ENCODE measurements around the gene RYR1. TPM values are rescaled to one million over a fixed set of nuclear protein-coding genes. Genes with fewer than 3 reads are reported as not detected.

The RYR1 gene
- total RNA-seq, 2 experiments from 2014 or later, result 0.42 to 0.83 TPM

GRCh38 chr19:38389101-38389925 lies 44.2 kb upstream of the RYR1 start:
- no peak for ATAC-seq
- POLR2A ChIA-PET, result interaction anchor here (0.6 kb wide), 2 partner anchors 90 to 166 kb away, joined by 3 read pairs; no protein-coding TSS in a partner anchor
- no peak overlapping the region for H3K4me3 Mint-ChIP-seq
- CTCF ChIA-PET, result interaction anchor here (1.7 to 2.1 kb wide), 2 partner anchors 14 to 15 kb away, joined by 4 to 11 read pairs; partner anchors contain the start of genes FAM98C and PSMD8
- no peaks in the 10 kb centered on the region for H3K9me3 Mint-ChIP-seq (ENCODE audit: insufficient read depth)
- peaks cover 23% of the 10 kb centered on the region for H3K4me1 Mint-ChIP-seq (ENCODE audit: low read depth)
- no peak for DNase-seq
- no peak overlapping the region for H3K27ac Mint-ChIP-seq
- peaks cover 15% of the 10 kb centered on the region for H3K36me3 Mint-ChIP-seq (ENCODE audit: low read depth)
- H3K27me3 Mint-ChIP-seq (ENCODE audit: low read depth), result peaks cover 47% of the 10 kb centered on the region

GRCh38 chr19:38389957-38390924 lies 43.2 kb upstream of the RYR1 start:
- H3K27ac Mint-ChIP-seq, result no peak overlapping the region
- ChIA-PET CTCF (interaction anchor here (1.7 to 2.1 kb wide), 2 partner anchors 13 to 16 kb away, joined by 4 to 11 read pairs; partner anchors contain the start of genes FAM98C and PSMD8), POLR2A (interaction anchor here (0.6 kb wide), 1 partner anchor 165 kb away, joined by 3 read pairs; no protein-coding TSS in a partner anchor)
- peaks cover 28% of the 10 kb centered on the region for H3K4me1 Mint-ChIP-seq (ENCODE audit: low read depth)
- H3K36me3 Mint-ChIP-seq (ENCODE audit: low read depth), result peaks cover 6% of the 10 kb centered on the region
- H3K4me3 Mint-ChIP-seq, result no peak overlapping the region
- no peaks in the 10 kb centered on the region for H3K9me3 Mint-ChIP-seq (ENCODE audit: insufficient read depth)
- peaks cover 51% of the 10 kb centered on the region for H3K27me3 Mint-ChIP-seq (ENCODE audit: low read depth)
- DNase-seq (no peak), ATAC-seq (no peak)

DNA sequence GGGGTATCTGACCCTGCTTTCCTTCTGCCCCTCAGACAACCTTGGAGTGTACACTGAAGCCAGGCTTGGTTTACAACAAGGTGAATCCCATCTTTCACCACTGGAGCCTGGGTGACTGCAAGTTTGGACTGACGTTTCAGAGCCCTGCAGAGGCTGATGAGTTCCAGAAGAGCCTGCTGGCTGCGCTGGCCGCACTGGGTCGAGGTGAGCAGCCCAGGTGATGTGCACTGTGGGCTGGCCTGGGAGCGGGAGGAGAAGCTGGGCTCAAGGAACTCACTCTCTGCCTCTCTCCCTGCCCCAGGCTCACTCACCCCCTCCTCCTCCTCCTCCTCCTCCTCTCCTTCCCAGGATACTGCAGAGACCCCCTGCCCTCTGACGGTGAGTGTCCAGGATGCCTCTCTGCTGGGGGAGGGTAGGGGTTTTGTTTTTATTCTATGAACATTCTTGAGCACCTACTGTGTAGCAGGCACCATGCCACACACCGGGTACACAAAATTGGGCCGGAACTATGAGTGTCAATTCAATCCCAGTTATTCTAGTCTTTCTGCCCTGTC lies 41.5 kb upstream of the RYR1 start:
- Mint-ChIP-seq H3K36me3 (ENCODE audit: low read depth) (peaks cover 6% of the 10 kb centered on the region), H3K9me3 (ENCODE audit: insufficient read depth) (no peaks in the 10 kb centered on the region), H3K27me3 (ENCODE audit: low read depth) (peaks cover 54% of the 10 kb centered on the region), H3K4me3 (no peak overlapping the region), H3K4me1 (ENCODE audit: low read depth) (peaks cover 35% of the 10 kb centered on the region), H3K27ac (no peak overlapping the region)
- DNase-seq (no peak), ATAC-seq (no peak)
- CTCF ChIA-PET, result no interaction called here
- POLR2A ChIA-PET, result no interaction called here

- CTCF ChIA-PET, result interaction anchor here (2.7 kb wide), 1 partner anchor 10 kb away, joined by 26 read pairs; the partner anchor contains the start of gene FAM98C
- H3K9me3 Mint-ChIP-seq (ENCODE audit: insufficient read depth), result no peaks in the 10 kb centered on the region
- DNase-seq (no peak), ATAC-seq (no peak)
- POLR2A ChIA-PET, result interaction anchor here (0.6 kb wide), 1 partner anchor 1893 kb away, joined by 4 read pairs; no protein-coding TSS in a partner anchor
- peaks cover 49% of the 10 kb centered on the region for H3K27me3 Mint-ChIP-seq (ENCODE audit: low read depth)
- H3K27ac Mint-ChIP-seq, result no peak overlapping the region
- no peak overlapping the region for H3K4me3 Mint-ChIP-seq
- peaks cover 28% of the 10 kb centered on the region for H3K4me1 Mint-ChIP-seq (ENCODE audit: low read depth)
- peaks cover 2% of the 10 kb centered on the region for H3K36me3 Mint-ChIP-seq (ENCODE audit: low read depth)
Observed at GRCh38 chr19:38392707-38393308, 40.7 kb upstream of the RYR1 start.

DNA sequence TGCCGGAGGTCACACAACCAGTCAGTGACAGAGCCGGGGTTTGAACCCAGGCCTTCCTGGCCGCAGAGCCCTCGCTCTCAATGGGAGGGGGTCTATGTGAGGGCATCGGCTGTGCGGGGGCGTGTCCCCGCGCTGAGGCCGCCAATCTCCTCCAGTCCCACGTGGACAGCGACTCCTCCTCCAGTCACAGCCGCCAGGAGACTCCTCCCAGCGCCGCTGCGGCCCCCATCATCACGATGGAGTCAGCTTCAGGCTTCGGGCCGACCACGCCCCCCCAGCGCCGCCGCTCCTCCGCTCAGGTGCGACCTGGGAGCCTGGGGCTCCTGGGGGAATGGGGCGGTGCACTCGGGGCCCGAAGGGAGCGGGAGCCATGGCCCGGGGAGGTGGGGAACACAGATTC lies 39.0 kb upstream of the RYR1 start:
- Mint-ChIP-seq H3K36me3 (ENCODE audit: low read depth) (no peaks in the 10 kb centered on the region), H3K27ac (peak overlapping the region; percentile 65), H3K27me3 (ENCODE audit: low read depth) (peaks cover 42% of the 10 kb centered on the region), H3K4me3 (peak overlapping the region; percentile 66), H3K9me3 (ENCODE audit: insufficient read depth) (no peaks in the 10 kb centered on the region), H3K4me1 (ENCODE audit: low read depth) (peaks cover 20% of the 10 kb centered on the region)
- POLR2A ChIA-PET, result interaction anchor here (1.0 to 1.9 kb wide), 7 partner anchors 9 to 483 kb away, joined by 3 to 13 read pairs (median 5); partner anchors contain the start of genes PSMD8 and RINL
- DNase-seq (peak; percentile 84), ATAC-seq (peak; percentile 72)
- CTCF ChIA-PET, result interaction anchor here (0.7 to 2.7 kb wide), 3 partner anchors 9 to 167 kb away, joined by 3 to 26 read pairs (median 4); partner anchors contain the start of gene FAM98C

DNA sequence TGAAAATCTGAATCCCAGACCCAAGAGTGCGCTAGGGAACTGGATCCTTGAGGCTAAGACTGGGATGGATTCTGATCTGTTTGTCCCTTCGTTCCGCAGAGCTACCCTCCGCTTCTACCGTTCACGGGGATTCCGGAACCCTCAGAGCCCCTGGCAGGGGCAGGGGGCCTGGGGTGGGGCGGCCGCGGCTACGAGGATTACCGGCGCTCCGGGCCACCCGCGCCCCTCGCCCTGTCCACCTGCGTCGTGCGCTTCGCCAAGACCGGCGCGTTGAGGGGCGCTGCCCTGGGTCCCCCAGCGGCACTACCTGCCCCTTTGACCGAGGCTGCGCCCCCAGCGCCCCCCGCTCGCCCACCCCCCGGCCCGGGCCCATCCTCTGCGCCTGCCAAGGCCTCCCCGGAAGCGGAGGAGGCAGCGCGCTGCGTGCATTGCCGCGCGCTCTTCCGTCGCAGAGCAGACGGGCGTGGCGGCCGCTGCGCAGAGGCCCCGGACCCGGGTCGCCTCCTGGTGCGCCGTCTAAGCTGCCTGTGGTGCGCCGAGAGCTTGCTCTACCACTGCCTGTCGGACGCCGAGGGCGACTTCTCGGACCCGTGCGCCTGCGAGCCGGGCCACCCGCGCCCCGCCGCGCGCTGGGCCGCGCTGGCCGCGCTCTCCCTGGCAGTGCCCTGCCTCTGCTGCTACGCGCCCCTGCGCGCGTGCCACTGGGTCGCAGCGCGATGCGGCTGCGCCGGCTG lies 37.9 kb upstream of the RYR1 start:
- peaks cover 38% of the 10 kb centered on the region for H3K27me3 Mint-ChIP-seq (ENCODE audit: low read depth)
- H3K9me3 Mint-ChIP-seq (ENCODE audit: insufficient read depth), result no peaks in the 10 kb centered on the region
- peak overlapping the region; percentile 66 for H3K4me3 Mint-ChIP-seq
- peak overlapping the region; percentile 65 for H3K27ac Mint-ChIP-seq
- H3K4me1 Mint-ChIP-seq (ENCODE audit: low read depth), result peaks cover 23% of the 10 kb centered on the region
- ATAC-seq (peak; percentile 83), DNase-seq (peak; percentile 55)
- H3K36me3 Mint-ChIP-seq (ENCODE audit: low read depth), result no peaks in the 10 kb centered on the region
- ChIA-PET POLR2A (interaction anchor here (1.0 to 1.9 kb wide), 4 partner anchors 8 to 21 kb away, joined by 3 to 13 read pairs (median 6); partner anchors contain the start of gene PSMD8), CTCF (no interaction called here)

- Mint-ChIP-seq H3K27ac (no peak overlapping the region), H3K9me3 (ENCODE audit: insufficient read depth) (no peaks in the 10 kb centered on the region), H3K27me3 (ENCODE audit: low read depth) (peaks cover 13% of the 10 kb centered on the region), H3K36me3 (ENCODE audit: low read depth) (peaks cover 1% of the 10 kb centered on the region), H3K4me3 (no peak overlapping the region), H3K4me1 (ENCODE audit: low read depth) (peaks cover 34% of the 10 kb centered on the region)
- DNase-seq, result no peak
- POLR2A ChIA-PET, result no interaction called here
- CTCF ChIA-PET, result interaction anchor here (2.0 kb wide), 1 partner anchor 25 kb away, joined by 6 read pairs; the partner anchor contains the start of gene PSMD8
- no peak for ATAC-seq
Observed at GRCh38 chr19:38399081-38399480, 34.4 kb upstream of the RYR1 start.

- ChIA-PET CTCF (interaction anchor here (2.0 kb wide), 1 partner anchor 25 kb away, joined by 6 read pairs; the partner anchor contains the start of gene PSMD8), POLR2A (interaction anchor here (0.6 kb wide), 1 partner anchor 495 kb away, joined by 5 read pairs; no protein-coding TSS in a partner anchor)
- Mint-ChIP-seq H3K9me3 (ENCODE audit: insufficient read depth) (no peaks in the 10 kb centered on the region), H3K4me3 (no peak overlapping the region), H3K36me3 (ENCODE audit: low read depth) (peaks cover 3% of the 10 kb centered on the region), H3K4me1 (ENCODE audit: low read depth) (peaks cover 33% of the 10 kb centered on the region), H3K27ac (no peak overlapping the region), H3K27me3 (ENCODE audit: low read depth) (peaks cover 12% of the 10 kb centered on the region)
- DNase-seq (no peak), ATAC-seq (no peak)
Observed at GRCh38 chr19:38399537-38399936, 34.0 kb upstream of the RYR1 start.

DNA sequence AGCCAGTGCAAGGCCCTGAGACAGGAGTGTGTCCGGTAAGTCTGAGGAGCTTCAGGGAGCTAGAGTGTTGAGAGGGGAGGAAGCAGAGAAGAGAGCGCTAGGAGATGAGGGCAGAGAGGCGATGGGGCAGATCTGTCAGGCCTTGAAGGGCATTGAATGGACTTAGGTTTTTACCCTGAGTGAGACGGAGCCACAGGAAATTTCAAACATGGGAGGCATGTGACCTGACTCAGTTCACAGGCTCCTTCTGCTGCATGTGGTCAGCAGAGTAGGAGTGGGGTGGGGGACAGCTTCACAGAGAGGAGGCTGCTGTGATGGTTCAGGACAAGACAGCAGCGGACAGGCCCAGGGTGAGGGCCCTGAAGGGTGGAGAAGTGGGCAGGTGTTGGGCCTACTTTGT lies 33.1 kb upstream of the RYR1 start:
- Mint-ChIP-seq H3K4me1 (ENCODE audit: low read depth) (peaks cover 34% of the 10 kb centered on the region), H3K27me3 (ENCODE audit: low read depth) (peaks cover 8% of the 10 kb centered on the region), H3K36me3 (ENCODE audit: low read depth) (peaks cover 6% of the 10 kb centered on the region), H3K9me3 (ENCODE audit: insufficient read depth) (no peaks in the 10 kb centered on the region), H3K27ac (no peak overlapping the region), H3K4me3 (no peak overlapping the region)
- CTCF ChIA-PET, result interaction anchor here (2.0 kb wide), 1 partner anchor 26 kb away, joined by 6 read pairs; the partner anchor contains the start of gene PSMD8
- DNase-seq (no peak), ATAC-seq (no peak)
- POLR2A ChIA-PET, result interaction anchor here (0.6 kb wide), 1 partner anchor 495 kb away, joined by 5 read pairs; no protein-coding TSS in a partner anchor

DNA sequence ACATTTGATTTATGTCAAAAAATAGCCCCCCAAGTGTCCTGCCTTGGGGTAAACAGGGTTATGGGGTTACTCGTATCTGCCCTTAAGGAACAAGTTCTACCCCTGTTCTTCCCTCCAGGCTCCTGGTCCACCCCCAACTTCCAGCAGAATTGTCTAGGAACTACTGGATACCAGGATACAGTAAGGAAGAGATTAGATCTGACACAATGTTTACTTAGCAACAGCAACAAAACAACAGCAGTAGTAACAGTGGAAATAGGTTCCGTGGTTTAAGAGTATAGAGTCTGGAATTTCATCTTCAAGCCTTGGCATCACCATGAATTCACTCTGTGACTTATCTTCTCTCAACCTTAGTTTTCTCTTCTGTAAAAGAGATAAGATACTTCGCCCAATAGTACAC lies 32.3 kb upstream of the RYR1 start:
- POLR2A ChIA-PET, result no interaction called here
- no peak overlapping the region for H3K4me3 Mint-ChIP-seq
- no peak for DNase-seq

More for the DNA sequence above, 32.3 kb upstream of the RYR1 start:
- H3K27ac Mint-ChIP-seq, result no peak overlapping the region
- H3K36me3 Mint-ChIP-seq (ENCODE audit: low read depth), result peaks cover 7% of the 10 kb centered on the region
- no peaks in the 10 kb centered on the region for H3K9me3 Mint-ChIP-seq (ENCODE audit: insufficient read depth)
- peaks cover 8% of the 10 kb centered on the region for H3K27me3 Mint-ChIP-seq (ENCODE audit: low read depth)
- peaks cover 33% of the 10 kb centered on the region for H3K4me1 Mint-ChIP-seq (ENCODE audit: low read depth)
- CTCF ChIA-PET, result interaction anchor here (2.0 kb wide), 1 partner anchor 27 kb away, joined by 6 read pairs; the partner anchor contains the start of gene PSMD8
- no peak for ATAC-seq
